ENCODE data around the gene PDE6A. TPM values are rescaled to one million over a fixed set of nuclear protein-coding genes. Genes with fewer than 3 reads are reported as not detected.

The PDE6A gene
- polyA plus RNA-seq, 2 of the 4 experiments (the other 2 are of a cell fraction), result 0.28 to 0.35 TPM

DNA sequence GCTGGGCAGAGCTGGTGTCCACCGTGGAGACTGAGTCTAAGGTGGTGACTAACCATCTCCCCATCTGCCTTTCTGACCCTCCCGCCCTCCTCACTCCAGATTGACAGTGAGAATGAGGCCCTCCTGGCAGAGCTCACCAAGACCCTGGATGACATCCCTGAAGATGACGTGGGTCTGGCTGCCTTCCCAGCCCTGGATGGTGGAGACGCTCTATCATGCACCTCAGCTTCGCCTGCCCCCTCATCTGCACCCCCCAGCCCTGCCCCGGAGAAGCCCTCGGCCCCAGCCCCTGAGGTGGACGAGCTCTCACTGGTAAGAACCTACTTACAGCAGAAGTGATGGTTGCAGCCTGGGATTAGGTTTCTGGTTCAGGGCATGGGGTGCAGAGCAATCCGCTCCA, 118.0 kb downstream of the PDE6A start:
- POLR2A ChIA-PET, result no interaction called here
- no peak for FAIRE-seq

GRCh38 chr5:149824846-149825245, 119.7 kb downstream of the PDE6A start:
- FAIRE-seq, result no peak
- Histone ChIP-seq H3K4me3 (no peak overlapping the region), H3K4me2 (no peak overlapping the region), H3K9me3 (no peaks in the 10 kb centered on the region), H3K4me1 (peaks cover 5% of the 10 kb centered on the region; the same call in 1 of the 3 replicates), H3K27ac (no peak overlapping the region)
- ATAC-seq, result no peak
- no peak for TF ChIP-seq JUN (IDR thresholded peaks at IDR 0.05)
- TF ChIP-seq POLR2A (IDR thresholded peaks at IDR 0.05; ENCODE audit: low read length), result no peak
- TF ChIP-seq RAD21 (conservative IDR thresholded peaks at IDR 0.05 in 1 of 2, IDR thresholded peaks at IDR 0.05 in 1 of 2), result no peak
- TF ChIP-seq BCL3 (IDR thresholded peaks at IDR 0.05), result no peak
- TF ChIP-seq HOXA7 (CRISPR knock-in tag; IDR thresholded peaks at IDR 0.05), result no peak
- no peak for TF ChIP-seq POLR2AphosphoS2 (conservative IDR thresholded peaks at IDR 0.05; ENCODE audit: low read length)
- no peak for TF ChIP-seq CBX8 (IDR thresholded peaks at IDR 0.05)
- TF ChIP-seq GATA3 (IDR thresholded peaks at IDR 0.05; ENCODE audit: borderline replicate concordance), result no peak
- no peak for TF ChIP-seq SMC3 (IDR thresholded peaks at IDR 0.05)
- TF ChIP-seq HDAC2 (IDR thresholded peaks at IDR 0.05), result no peak
- TF ChIP-seq EHMT2 (IDR thresholded peaks at IDR 0.05; ENCODE audit: low read depth), result no peak
- TF ChIP-seq, protein P1, sequence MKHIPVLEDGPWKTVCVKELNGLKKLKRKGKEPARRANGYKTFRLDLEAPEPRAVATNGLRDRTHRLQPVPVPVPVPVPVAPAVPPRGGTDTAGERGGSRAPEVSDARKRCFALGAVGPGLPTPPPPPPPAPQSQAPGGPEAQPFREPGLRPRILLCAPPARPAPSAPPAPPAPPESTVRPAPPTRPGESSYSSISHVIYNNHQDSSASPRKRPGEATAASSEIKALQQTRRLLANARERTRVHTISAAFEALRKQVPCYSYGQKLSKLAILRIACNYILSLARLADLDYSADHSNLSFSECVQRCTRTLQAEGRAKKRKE (CRISPR knock-in tag; IDR thresholded peaks at IDR 0.05; ENCODE audit: low read depth), result no peak
- TF ChIP-seq CHD2 (IDR thresholded peaks at IDR 0.05; ENCODE audit: low read length, partially characterized antibody), result no peak
- no peak for TF ChIP-seq HEYL (CRISPR knock-in tag; IDR thresholded peaks at IDR 0.05)
- TF ChIP-seq RCOR1 (IDR thresholded peaks at IDR 0.05; ENCODE audit: low read depth, low read length), result no peak
- TF ChIP-seq NPAS2 (CRISPR knock-in tag; IDR thresholded peaks at IDR 0.05; ENCODE audit: borderline replicate concordance), result no peak
- TF ChIP-seq KDM1A (IDR thresholded peaks at IDR 0.05; ENCODE audit: low read depth), result no peak
- CTCF ChIA-PET, result interaction anchor here (0.6 to 29.2 kb wide), 8 partner anchors 25 to 185 kb away, joined by 5 to 768 read pairs (median 37); partner anchors contain the start of gene SLC26A2
- DNase-seq (ENCODE audit: low read depth in 1 of 2, low spot score in 1 of 2), result no peak
- POLR2A ChIA-PET, result no interaction called here
- 91% methylated on average over 16 of the region's 16 CpGs for WGBS (ENCODE audit: missing lambda C conversion rate)

More for the DNA sequence above, 118.0 kb downstream of the PDE6A start:
- no peaks in the 10 kb centered on the region for H3K9me3 ChIP-seq
- DNase-seq (ENCODE audit: low read depth in 1 of 2, low spot score in 1 of 2) (no peak), ATAC-seq (no peak)
- no peak overlapping the region for H3K4me3 ChIP-seq
- H3K27ac ChIP-seq, result no peak overlapping the region
- TF ChIP-seq, protein P2, sequence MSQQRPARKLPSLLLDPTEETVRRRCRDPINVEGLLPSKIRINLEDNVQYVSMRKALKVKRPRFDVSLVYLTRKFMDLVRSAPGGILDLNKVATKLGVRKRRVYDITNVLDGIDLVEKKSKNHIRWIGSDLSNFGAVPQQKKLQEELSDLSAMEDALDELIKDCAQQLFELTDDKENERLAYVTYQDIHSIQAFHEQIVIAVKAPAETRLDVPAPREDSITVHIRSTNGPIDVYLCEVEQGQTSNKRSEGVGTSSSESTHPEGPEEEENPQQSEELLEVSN (IDR thresholded peaks at IDR 0.05; ENCODE audit: borderline replicate concordance, low read depth), result no peak
- no peak for TF ChIP-seq CBX8 (IDR thresholded peaks at IDR 0.05)
- TF ChIP-seq EHMT2 (IDR thresholded peaks at IDR 0.05; ENCODE audit: low read depth), result no peak
- no peak for TF ChIP-seq NR3C1 (IDR thresholded peaks at IDR 0.05)
- TF ChIP-seq RARB (CRISPR knock-in tag; IDR thresholded peaks at IDR 0.05), result no peak
- TF ChIP-seq HOXB13 (CRISPR knock-in tag; IDR thresholded peaks at IDR 0.05; ENCODE audit: low read depth), result no peak
- TF ChIP-seq RCOR1 (IDR thresholded peaks at IDR 0.05; ENCODE audit: low read depth, low read length), result no peak
- TF ChIP-seq HEYL (CRISPR knock-in tag; IDR thresholded peaks at IDR 0.05), result no peak
- TF ChIP-seq, protein P3, sequence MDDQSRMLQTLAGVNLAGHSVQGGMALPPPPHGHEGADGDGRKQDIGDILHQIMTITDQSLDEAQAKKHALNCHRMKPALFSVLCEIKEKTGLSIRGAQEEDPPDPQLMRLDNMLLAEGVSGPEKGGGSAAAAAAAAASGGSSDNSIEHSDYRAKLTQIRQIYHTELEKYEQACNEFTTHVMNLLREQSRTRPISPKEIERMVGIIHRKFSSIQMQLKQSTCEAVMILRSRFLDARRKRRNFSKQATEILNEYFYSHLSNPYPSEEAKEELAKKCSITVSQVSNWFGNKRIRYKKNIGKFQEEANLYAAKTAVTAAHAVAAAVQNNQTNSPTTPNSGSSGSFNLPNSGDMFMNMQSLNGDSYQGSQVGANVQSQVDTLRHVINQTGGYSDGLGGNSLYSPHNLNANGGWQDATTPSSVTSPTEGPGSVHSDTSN (IDR thresholded peaks at IDR 0.05), result no peak
- no peak for TF ChIP-seq RAD21 (conservative IDR thresholded peaks at IDR 0.05 in 1 of 2, IDR thresholded peaks at IDR 0.05 in 1 of 2)
- no peak for TF ChIP-seq POLR2AphosphoS2 (conservative IDR thresholded peaks at IDR 0.05; ENCODE audit: low read length)
- no peak for TF ChIP-seq EP300 (IDR thresholded peaks at IDR 0.05)
- H3K4me2 ChIP-seq, result no peak overlapping the region
- WGBS (ENCODE audit: missing lambda C conversion rate), result 85% methylated on average over 6 of the region's 9 CpGs
- CTCF ChIA-PET, result interaction anchor here (0.7 to 29.2 kb wide), 15 partner anchors 10 to 210 kb away, joined by 3 to 768 read pairs (median 9); partner anchors contain the start of genes PPARGC1B and SLC26A2
- H3K4me1 ChIP-seq, result peaks cover 5% of the 10 kb centered on the region; the same call in 1 of the 3 replicates

Data from A549 (cell line).